Measurements from ENCODE around the gene SH3BP2.

GRCh38 chr4:2818351-2818939, 25.6 kb downstream of the SH3BP2 start:
- TF ChIP-seq POLR2AphosphoS5 (IDR thresholded peaks at IDR 0.05) (no peak), CTCF (IDR thresholded peaks at IDR 0.05; ENCODE audit: poor library complexity, severe bottlenecking) (no peak), MXI1 (conservative IDR thresholded peaks at IDR 0.05; ENCODE audit: poor library complexity, severe bottlenecking) (peak; percentile 40), REST (IDR thresholded peaks at IDR 0.05; ENCODE audit: borderline replicate concordance) (no peak), EZH2 (IDR thresholded peaks at IDR 0.05; ENCODE audit: borderline replicate concordance, insufficient read depth, low read length, poor library complexity, severe bottlenecking) (no peak), TAF1 (IDR thresholded peaks at IDR 0.05; ENCODE audit: low read depth) (no peak), RAD21 (conservative IDR thresholded peaks at IDR 0.05) (no peak), EP300 (conservative IDR thresholded peaks at IDR 0.05; ENCODE audit: poor library complexity, severe bottlenecking) (no peak)

Data from neural cell (in vitro differentiated cells).